Adrenal gland (tissue), 5 donors: ENCODE results near the gene CRCP.
"Not testable (repeated sequence)": the region's sequence is repeated elsewhere in the genome, so short reads cannot be mapped to it uniquely, and the experiment has no call there.

Source experiments
- POLR2A ChIP-seq, 2 donors: fragments of 450-650 bp; IDR thresholded peaks; one replicate each; pipeline ENCODE4 v1.6.1; 2017; ENCODE audit warnings: antibody characterized with exemption in 2 of 2, mild to moderate bottlenecking in 2 of 2, moderate library complexity in 1 of 2
- TF ChIP-seq, protein P1 (sequence below), 6 experiments: fragments of 450-650 bp in 4 of 6; fragments of 200-600 bp in 2 of 6; sonication (generic) in 1 of 6; IDR thresholded peaks; 1 replicate in 5 of 6; 2 replicates in 1 of 6; pipeline versions ENCODE4 v1.5.1 to v1.8.0; 2016 to 2021; ENCODE audit warnings: antibody characterized with exemption in 6 of 6, mild to moderate bottlenecking in 2 of 6, moderate library complexity in 1 of 6
- donor health status: DM: no; HTN: no; CAD: no.

DNA sequence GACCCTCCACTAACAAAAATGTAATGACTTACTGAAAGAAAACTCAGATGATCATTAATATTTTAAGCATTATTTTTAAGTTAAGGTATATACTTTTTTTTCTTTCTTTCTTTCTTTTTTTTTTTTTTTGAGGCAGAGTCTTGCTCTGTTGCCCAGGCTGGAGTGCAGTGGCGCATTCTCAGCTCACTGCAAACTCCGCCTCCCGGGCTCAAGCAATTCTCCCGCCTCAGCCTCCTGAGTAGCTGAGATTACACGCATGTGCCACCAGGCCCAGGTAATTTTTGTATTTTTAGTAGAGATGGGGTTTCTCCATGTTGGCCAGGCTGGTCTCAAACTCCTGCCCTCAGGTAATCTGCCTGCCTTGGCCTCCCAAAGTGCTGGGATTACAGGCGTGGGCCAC lies 12.5 kb upstream of the CRCP start:
- TF ChIP-seq, protein P1, sequence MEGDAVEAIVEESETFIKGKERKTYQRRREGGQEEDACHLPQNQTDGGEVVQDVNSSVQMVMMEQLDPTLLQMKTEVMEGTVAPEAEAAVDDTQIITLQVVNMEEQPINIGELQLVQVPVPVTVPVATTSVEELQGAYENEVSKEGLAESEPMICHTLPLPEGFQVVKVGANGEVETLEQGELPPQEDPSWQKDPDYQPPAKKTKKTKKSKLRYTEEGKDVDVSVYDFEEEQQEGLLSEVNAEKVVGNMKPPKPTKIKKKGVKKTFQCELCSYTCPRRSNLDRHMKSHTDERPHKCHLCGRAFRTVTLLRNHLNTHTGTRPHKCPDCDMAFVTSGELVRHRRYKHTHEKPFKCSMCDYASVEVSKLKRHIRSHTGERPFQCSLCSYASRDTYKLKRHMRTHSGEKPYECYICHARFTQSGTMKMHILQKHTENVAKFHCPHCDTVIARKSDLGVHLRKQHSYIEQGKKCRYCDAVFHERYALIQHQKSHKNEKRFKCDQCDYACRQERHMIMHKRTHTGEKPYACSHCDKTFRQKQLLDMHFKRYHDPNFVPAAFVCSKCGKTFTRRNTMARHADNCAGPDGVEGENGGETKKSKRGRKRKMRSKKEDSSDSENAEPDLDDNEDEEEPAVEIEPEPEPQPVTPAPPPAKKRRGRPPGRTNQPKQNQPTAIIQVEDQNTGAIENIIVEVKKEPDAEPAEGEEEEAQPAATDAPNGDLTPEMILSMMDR (IDR thresholded peaks at IDR 0.05) = not testable (repeated sequence)
- TF ChIP-seq POLR2A (IDR thresholded peaks at IDR 0.05) = not testable (repeated sequence)
